Cardiac muscle cell (in vitro differentiated cells and primary cell): ENCODE results near the gene SRPRA. TPM values are rescaled to one million over a fixed set of nuclear protein-coding genes. Genes with fewer than 3 reads are reported as not detected.

ENCODE experiments used
- DNase-seq, 2 donors: peaks; one replicate each; pipeline versions ENCODE4 v3.0.0 to v3.0.0-alpha.2; 2010 to 2017; ENCODE audit warnings: low read depth in 1 of 2, low spot score in 1 of 2
- H3K27ac ChIP-seq: fragments of 200-600 bp; sonication (generic); 2 replicates; pipeline ENCODE4 v1.5.1; 2016
- H3K27me3 ChIP-seq: fragments of 200-600 bp; sonication (generic); 2 replicates; pipeline ENCODE4 v1.6.0; 2016; ENCODE audit warnings: control low read depth
- H3K36me3 ChIP-seq: fragments of 200-600 bp; sonication (generic); 2 replicates; pipeline ENCODE4 v1.5.1; 2016; ENCODE audit warnings: control low read depth
- H3K4me1 ChIP-seq: fragments of 200-600 bp; sonication (generic); 2 replicates; pipeline ENCODE4 v1.8.1; 2017; ENCODE audit warnings: low read depth, mild to moderate bottlenecking, mixed run types
- H3K4me3 ChIP-seq: fragments of 200-600 bp; sonication (generic); 2 replicates; pipeline ENCODE4 v1.5.1; 2016; ENCODE audit warnings: mild to moderate bottlenecking
- H3K9me3 ChIP-seq: fragments of 200-600 bp; sonication (generic); 2 replicates; pipeline ENCODE4 v1.5.1; 2017; ENCODE audit warnings: low read depth, mild to moderate bottlenecking, control low read depth
- polyA plus RNA-seq: library from polyadenylated mRNA; unstranded; fragments of >200 nt; fragmentation: Nextera tagmentation; extraction: Ambion mirVana; gene quantifications from 2 replicates; pipeline ENCODE4 v1.2.1, GENCODE V29; 2016
- total RNA-seq: library from RNA; depleted of rRNA; stranded (reverse); fragments of >200 nt; gene quantifications from 2 replicates; pipeline ENCODE4 v1.2.3, GENCODE V29; 2016
- TF ChIP-seq, protein P1 (sequence below): IDR thresholded peaks from 2 replicates; pipeline ENCODE4 v1.5.1; 2012; ENCODE audit warnings: low read depth, mild to moderate bottlenecking, low read length

Gene SRPRA, protein sequence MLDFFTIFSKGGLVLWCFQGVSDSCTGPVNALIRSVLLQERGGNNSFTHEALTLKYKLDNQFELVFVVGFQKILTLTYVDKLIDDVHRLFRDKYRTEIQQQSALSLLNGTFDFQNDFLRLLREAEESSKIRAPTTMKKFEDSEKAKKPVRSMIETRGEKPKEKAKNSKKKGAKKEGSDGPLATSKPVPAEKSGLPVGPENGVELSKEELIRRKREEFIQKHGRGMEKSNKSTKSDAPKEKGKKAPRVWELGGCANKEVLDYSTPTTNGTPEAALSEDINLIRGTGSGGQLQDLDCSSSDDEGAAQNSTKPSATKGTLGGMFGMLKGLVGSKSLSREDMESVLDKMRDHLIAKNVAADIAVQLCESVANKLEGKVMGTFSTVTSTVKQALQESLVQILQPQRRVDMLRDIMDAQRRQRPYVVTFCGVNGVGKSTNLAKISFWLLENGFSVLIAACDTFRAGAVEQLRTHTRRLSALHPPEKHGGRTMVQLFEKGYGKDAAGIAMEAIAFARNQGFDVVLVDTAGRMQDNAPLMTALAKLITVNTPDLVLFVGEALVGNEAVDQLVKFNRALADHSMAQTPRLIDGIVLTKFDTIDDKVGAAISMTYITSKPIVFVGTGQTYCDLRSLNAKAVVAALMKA
- total RNA-seq: 42.9 and 60.2 TPM in 2 replicates
- polyA plus RNA-seq: 62.1 and 76.6 TPM in 2 replicates

GRCh38 chr11:126268708-126269579 is at the start of gene SRPRA, which contains the start of gene FOXRED1:
SRPRA (minus strand) TSS chr11:126268895; CDS start chr11:126268804, 91 bp downstream.
FOXRED1 (plus strand) TSS chr11:126269154; CDS start chr11:126269207, 53 bp downstream.
- TF ChIP-seq, protein P1, sequence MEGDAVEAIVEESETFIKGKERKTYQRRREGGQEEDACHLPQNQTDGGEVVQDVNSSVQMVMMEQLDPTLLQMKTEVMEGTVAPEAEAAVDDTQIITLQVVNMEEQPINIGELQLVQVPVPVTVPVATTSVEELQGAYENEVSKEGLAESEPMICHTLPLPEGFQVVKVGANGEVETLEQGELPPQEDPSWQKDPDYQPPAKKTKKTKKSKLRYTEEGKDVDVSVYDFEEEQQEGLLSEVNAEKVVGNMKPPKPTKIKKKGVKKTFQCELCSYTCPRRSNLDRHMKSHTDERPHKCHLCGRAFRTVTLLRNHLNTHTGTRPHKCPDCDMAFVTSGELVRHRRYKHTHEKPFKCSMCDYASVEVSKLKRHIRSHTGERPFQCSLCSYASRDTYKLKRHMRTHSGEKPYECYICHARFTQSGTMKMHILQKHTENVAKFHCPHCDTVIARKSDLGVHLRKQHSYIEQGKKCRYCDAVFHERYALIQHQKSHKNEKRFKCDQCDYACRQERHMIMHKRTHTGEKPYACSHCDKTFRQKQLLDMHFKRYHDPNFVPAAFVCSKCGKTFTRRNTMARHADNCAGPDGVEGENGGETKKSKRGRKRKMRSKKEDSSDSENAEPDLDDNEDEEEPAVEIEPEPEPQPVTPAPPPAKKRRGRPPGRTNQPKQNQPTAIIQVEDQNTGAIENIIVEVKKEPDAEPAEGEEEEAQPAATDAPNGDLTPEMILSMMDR: no peak
- H3K27me3 ChIP-seq: no peaks in the 10 kb centered on the region
- peaks cover 39% of the 10 kb centered on the region for H3K36me3 ChIP-seq

DNA sequence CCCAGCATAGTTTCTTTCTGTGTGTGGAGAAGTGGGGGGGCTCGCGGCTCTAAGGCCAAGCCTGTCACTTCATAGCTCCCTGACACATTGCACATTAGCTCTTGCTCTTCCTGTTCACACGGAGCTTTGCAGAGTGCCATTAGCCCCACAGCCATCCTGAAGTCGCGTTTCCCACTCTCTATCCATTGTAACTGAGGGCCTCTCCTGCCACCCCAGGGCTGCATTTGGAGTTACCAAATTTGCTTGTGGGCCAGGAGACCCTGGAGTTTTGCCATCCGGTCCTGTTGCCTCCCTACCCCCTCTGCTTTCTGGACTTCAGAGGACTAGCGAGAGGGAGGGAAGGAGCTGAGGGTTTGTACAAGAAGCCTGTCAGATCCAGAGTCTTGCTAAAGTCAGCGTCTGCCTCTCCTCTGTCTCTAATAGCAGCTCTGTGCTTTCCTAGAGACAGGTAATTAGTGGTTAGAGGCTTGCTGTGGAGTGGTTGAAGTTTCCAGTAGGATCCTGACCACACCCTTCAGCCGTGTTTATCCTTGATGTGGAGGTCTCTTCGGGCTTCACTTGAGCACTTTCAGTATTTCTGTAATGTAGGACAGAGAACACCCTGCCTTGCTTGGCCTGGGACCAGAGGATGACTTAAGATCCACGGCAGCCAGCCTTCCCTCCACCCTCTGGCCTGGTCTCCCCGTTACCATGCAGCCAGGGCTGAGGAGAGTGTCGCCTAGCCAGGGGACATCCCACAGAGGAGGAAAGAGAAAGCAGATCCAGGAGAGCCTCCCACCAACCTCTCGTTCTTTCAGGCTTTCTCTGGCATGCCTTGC is 49.3 kb upstream of the SRPRA start:
- Histone ChIP-seq H3K9me3 (no peaks in the 10 kb centered on the region), H3K27ac (no peak overlapping the region), H3K4me3 (no peak overlapping the region), H3K4me1 (no peaks in the 10 kb centered on the region), H3K36me3 (no peaks in the 10 kb centered on the region), H3K27me3 (no peaks in the 10 kb centered on the region)
- TF ChIP-seq, protein P1: no peak
- DNase-seq: peak in 1 of 2 donors; percentile 82

More at GRCh38 chr11:126268708-126269579, at the start of gene SRPRA, which contains the start of gene FOXRED1:
- peak within 1 kb of the TSS; percentile 93 for H3K27ac ChIP-seq
- peak within 1 kb of the TSS; percentile 79 for H3K4me3 ChIP-seq
- no peaks in the 10 kb centered on the region for H3K9me3 ChIP-seq
- DNase-seq: peak; percentile 99 to 100
- peaks cover 4% of the 10 kb centered on the region for H3K4me1 ChIP-seq

DNA sequence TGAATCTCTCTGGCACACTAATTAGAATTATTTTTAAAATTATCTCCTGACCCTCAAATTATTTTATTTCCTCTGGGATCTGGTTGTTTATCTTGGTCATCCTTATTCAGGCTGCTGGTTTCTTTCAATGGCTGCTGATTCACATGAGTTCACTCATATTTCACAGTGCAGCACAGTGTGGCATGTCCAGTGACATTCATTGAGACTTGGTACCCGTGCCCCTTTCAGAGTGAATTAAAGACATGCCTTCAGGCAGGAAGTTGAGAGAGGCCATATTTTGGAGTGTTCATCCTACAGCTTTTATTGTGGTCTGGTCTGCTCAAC is 48.7 kb upstream of the SRPRA start:
- Histone ChIP-seq H3K27me3 (no peaks in the 10 kb centered on the region), H3K4me1 (no peaks in the 10 kb centered on the region), H3K4me3 (no peak overlapping the region), H3K27ac (no peak overlapping the region), H3K36me3 (no peaks in the 10 kb centered on the region), H3K9me3 (no peaks in the 10 kb centered on the region)
- TF ChIP-seq, protein P1: no peak
- no peak for DNase-seq

DNA sequence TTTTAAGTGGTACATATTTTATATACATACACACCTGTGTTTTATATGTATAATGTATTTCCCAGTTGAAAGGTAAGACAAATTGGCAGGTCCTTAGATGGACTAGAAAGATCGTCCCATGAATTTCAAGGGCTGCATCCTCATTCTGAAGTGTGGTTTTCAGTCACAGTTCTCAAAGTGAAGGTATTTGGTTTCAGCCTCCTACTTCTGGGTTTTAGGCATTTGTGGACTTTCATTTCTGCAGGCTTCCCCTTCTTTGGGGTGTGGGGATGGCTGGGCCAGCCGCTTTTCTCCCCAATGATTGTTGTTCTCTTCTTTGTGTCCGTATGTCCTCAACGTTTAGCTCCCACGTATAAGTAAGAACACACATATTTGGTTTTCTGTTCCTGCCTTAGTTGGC is 45.1 kb upstream of the SRPRA start:
- DNase-seq: no peak
- Histone ChIP-seq H3K4me3 (no peak overlapping the region), H3K36me3 (no peaks in the 10 kb centered on the region), H3K27me3 (no peaks in the 10 kb centered on the region), H3K27ac (no peak overlapping the region), H3K9me3 (no peaks in the 10 kb centered on the region), H3K4me1 (no peaks in the 10 kb centered on the region)
- TF ChIP-seq, protein P1: no peak
